GM12892 (cell line): ENCODE data around the gene ASCC3.

Source experiments
- POLR2A ChIP-seq: IDR thresholded peaks from 2 replicates; pipeline ENCODE4 v1.6.1; 2011; ENCODE audit warnings: low read depth, low read length, control low read depth
- POLR2AphosphoS5 ChIP-seq: IDR thresholded peaks from 2 replicates; pipeline ENCODE4 v1.6.1; 2011; ENCODE audit warnings: low read depth, low read length, control low read depth

DNA sequence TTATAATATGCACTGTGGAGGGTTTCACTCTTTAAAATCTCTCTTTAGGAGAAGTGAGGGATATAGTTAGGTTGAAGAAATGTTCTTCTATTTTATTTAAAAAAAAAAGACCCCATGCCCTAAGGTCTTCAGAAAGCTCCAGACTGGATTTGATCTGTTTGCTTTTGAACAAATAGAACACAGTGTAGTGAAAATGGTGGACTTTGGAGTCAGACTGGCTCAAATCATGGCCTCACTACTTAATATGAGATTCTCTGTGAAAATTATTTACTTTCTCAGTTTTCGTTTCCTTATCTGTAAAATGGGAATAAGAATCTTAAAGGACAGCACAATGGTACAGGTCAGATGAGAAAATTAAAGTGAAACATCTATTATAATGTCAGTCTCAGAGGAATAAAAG lies 203.9 kb downstream of the ASCC3 start:
- TF ChIP-seq POLR2AphosphoS5 (no peak), POLR2A (no peak)
